Activated CD4-positive, alpha-beta T cell treated with anti-CD3 and anti-CD28 coated beads, Interleukin-2, amount 10 ng/mL, durations not matched to agents 24 days and 14 days (primary cell): Measurements from ENCODE around the gene MAOB. TPM values are rescaled to one million over a fixed set of nuclear protein-coding genes. Genes with fewer than 3 reads are reported as not detected.

ENCODE experiments used
- DNase-seq: peaks from one replicate; pipeline ENCODE4 v3.0.0; 2022
- H3K27ac Mint-ChIP-seq: one replicate; pipeline ENCODE4 v1.8.0; 2022; ENCODE audit warnings: mild to moderate bottlenecking, mixed read lengths
- H3K27me3 Mint-ChIP-seq: one replicate; pipeline ENCODE4 v1.8.0; 2022; ENCODE audit warnings: mixed read lengths
- H3K36me3 Mint-ChIP-seq: one replicate; pipeline ENCODE4 v1.8.0; 2022; ENCODE audit warnings: low read depth, mild to moderate bottlenecking, mixed read lengths
- H3K4me1 Mint-ChIP-seq: one replicate; pipeline ENCODE4 v1.8.0; 2021; ENCODE audit warnings: mixed read lengths
- H3K4me3 Mint-ChIP-seq: one replicate; pipeline ENCODE4 v1.8.0; 2022; ENCODE audit warnings: mild to moderate bottlenecking, moderate library complexity, mixed read lengths
- H3K9me3 Mint-ChIP-seq: one replicate; pipeline ENCODE4 v1.8.0; 2021; ENCODE audit warnings: mixed read lengths
- intact Hi-C: fragments of 100-400 bp; cut with micrococcal nuclease; formaldehyde crosslinking; loops from one replicate; pipeline ENCODE4 v1.15.1; 2023
- total RNA-seq: library from RNA; stranded (reverse); gene quantifications from 2 replicates; pipeline ENCODE4 v1.2.3, GENCODE V29; 2022

The MAOB gene
- total RNA-seq, 1 donor from 2014 or later: not detected

GRCh38 chrX:43785930-43786591, 96.2 kb downstream of the MAOB start:
- intact Hi-C loops: no loop called here
- DNase-seq: no peak
- Mint-ChIP-seq H3K27me3 (no peaks in the 10 kb centered on the region), H3K27ac (no peak overlapping the region), H3K4me1 (no peaks in the 10 kb centered on the region), H3K4me3 (no peak overlapping the region), H3K36me3 (no peaks in the 10 kb centered on the region), H3K9me3 (no peaks in the 10 kb centered on the region)

- intact Hi-C loops: no loop called here
- Mint-ChIP-seq H3K36me3 (no peaks in the 10 kb centered on the region), H3K27ac (no peak overlapping the region), H3K4me1 (no peaks in the 10 kb centered on the region), H3K4me3 (no peak overlapping the region), H3K27me3 (no peaks in the 10 kb centered on the region), H3K9me3 (no peaks in the 10 kb centered on the region)
- no peak for DNase-seq
Measured at GRCh38 chrX:43758044-43758443, 124.2 kb downstream of the MAOB start.

- intact Hi-C loops: no loop called here
- H3K4me1 Mint-ChIP-seq: no peaks in the 10 kb centered on the region
- no peaks in the 10 kb centered on the region for H3K27me3 Mint-ChIP-seq
- no peaks in the 10 kb centered on the region for H3K9me3 Mint-ChIP-seq
- no peak overlapping the region for H3K27ac Mint-ChIP-seq
- DNase-seq: no peak
- H3K36me3 Mint-ChIP-seq: no peaks in the 10 kb centered on the region
- H3K4me3 Mint-ChIP-seq: no peak overlapping the region
Measured at GRCh38 chrX:43756076-43756475, 126.2 kb downstream of the MAOB start.

DNA sequence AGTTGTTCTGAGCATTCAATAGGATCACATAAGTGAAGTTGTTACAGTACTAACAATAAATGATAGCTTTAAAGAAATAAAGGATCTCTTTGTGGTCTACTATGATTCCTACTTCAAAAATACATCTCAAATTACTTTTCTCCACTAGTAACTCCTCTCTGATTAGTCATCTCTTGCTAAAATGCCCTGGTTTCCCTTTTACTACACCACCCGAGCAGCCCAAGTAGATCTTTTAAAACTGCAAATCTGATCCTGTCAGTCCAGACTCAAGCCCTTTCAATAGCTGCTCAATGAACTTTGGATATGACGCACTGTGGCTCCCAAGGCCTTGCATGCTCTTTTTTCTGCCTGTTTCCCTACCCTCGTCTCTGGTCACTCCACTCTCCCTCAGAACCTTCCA, 128.6 kb downstream of the MAOB start:
- no peaks in the 10 kb centered on the region for H3K36me3 Mint-ChIP-seq
- H3K27ac Mint-ChIP-seq: no peak overlapping the region
- H3K4me3 Mint-ChIP-seq: no peak overlapping the region
- peaks cover 2% of the 10 kb centered on the region for H3K4me1 Mint-ChIP-seq
- H3K9me3 Mint-ChIP-seq: no peaks in the 10 kb centered on the region
- intact Hi-C loops: no loop called here
- H3K27me3 Mint-ChIP-seq: no peaks in the 10 kb centered on the region
- no peak for DNase-seq

DNA sequence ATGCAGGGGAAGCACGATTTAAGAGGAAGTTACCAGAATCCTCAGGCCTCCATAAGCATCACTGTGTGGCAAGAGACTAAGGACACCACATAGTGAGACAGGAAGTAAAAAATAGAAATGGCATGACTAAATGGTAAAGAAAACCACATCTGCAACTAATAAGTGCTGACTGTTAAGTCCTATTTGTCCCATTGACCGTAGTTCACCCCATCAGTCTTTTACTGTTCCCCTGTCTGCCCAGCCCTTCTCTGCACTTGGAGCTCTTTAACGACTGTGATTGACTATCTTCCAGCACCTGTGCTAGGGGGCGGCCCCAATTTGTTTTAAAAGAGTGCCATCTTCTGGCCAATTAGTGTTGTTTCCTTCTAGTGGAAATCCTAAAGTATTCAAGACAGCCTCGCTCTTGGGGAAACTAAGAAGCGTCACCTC, 132.0 kb downstream of the MAOB start:
- peak; percentile 74 for DNase-seq
- H3K27me3 Mint-ChIP-seq: no peaks in the 10 kb centered on the region
- no peak overlapping the region for H3K4me3 Mint-ChIP-seq
- H3K27ac Mint-ChIP-seq: no peak overlapping the region
- no peaks in the 10 kb centered on the region for H3K36me3 Mint-ChIP-seq
- intact Hi-C loops: loop anchor here (2.0 kb wide), 1 partner anchor 191 kb away; no protein-coding TSS in a partner anchor
- no peaks in the 10 kb centered on the region for H3K9me3 Mint-ChIP-seq
- peaks cover 2% of the 10 kb centered on the region for H3K4me1 Mint-ChIP-seq

DNA sequence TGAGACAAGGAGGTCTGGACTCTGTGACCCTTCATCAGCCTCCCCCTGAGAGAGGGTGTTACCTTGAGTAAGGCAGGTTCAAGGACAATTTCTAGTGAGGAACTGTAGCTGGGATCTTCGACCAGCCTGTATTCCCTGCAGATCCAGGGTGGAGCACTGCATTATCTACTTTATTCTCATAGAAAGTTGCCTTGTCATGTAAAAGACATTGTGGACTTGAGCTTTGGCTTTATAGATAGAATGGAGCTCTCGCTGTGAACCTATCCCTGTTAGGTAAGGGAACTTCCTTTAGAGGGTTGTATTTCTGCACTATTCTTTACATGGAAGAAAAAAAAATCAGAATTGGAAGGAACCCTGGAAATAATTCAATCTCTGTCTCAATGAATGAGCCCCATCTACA, 134.8 kb downstream of the MAOB start:
- DNase-seq: no peak
- intact Hi-C loops: no loop called here

GRCh38 chrX:43745938-43746721, 136.1 kb downstream of the MAOB start:
- H3K27ac Mint-ChIP-seq: no peak overlapping the region
- peaks cover 2% of the 10 kb centered on the region for H3K4me1 Mint-ChIP-seq
- no peaks in the 10 kb centered on the region for H3K27me3 Mint-ChIP-seq
- intact Hi-C loops: no loop called here
- H3K4me3 Mint-ChIP-seq: no peak overlapping the region
- no peak for DNase-seq
- H3K36me3 Mint-ChIP-seq: no peaks in the 10 kb centered on the region
- H3K9me3 Mint-ChIP-seq: no peaks in the 10 kb centered on the region

More for the DNA sequence above, 134.8 kb downstream of the MAOB start:
- H3K4me3 Mint-ChIP-seq: no peak overlapping the region
- H3K27ac Mint-ChIP-seq: no peak overlapping the region
- no peaks in the 10 kb centered on the region for H3K36me3 Mint-ChIP-seq
- H3K9me3 Mint-ChIP-seq: no peaks in the 10 kb centered on the region
- peaks cover 2% of the 10 kb centered on the region for H3K4me1 Mint-ChIP-seq
- H3K27me3 Mint-ChIP-seq: no peaks in the 10 kb centered on the region

GRCh38 chrX:43744284-43744683, 138.0 kb downstream of the MAOB start:
- Mint-ChIP-seq H3K9me3 (no peaks in the 10 kb centered on the region), H3K4me3 (no peak overlapping the region), H3K27me3 (no peaks in the 10 kb centered on the region), H3K4me1 (no peaks in the 10 kb centered on the region), H3K27ac (no peak overlapping the region), H3K36me3 (no peaks in the 10 kb centered on the region)
- no peak for DNase-seq
- intact Hi-C loops: no loop called here

DNA sequence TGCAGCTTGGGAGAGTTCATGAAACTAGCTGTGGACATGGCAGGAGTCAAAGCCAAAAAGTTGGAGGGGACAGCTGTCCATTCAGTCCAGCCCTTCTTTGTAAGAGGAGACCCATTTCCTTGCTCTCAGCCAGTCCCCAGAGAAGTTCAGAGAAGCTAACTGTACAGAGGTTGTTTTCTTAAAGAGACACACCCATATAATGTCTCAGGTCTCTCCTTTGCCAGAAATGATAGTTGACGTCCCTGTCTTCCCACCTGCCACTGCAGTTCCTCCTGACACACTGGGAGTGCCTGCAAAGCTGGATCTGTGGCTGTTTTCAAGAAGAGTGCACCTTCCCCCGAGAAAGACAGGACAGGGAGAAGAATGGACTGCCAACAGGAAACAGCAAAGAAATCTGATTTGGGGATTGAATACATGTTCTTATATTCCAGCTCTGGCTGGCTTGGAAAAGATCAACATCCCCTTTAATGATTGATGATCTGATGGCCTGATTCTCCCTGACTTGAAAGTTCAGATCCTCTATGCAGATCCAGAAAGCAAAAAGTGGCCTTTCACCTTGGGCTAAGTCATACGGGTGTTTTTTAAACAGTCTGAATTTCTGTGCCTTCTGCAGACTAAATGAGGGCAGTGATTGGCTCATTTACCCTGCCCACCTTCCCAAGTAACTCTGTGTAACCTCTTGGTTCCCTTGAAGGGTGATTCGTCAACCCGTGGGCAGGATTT, 139.0 kb downstream of the MAOB start:
- DNase-seq: no peak
- Mint-ChIP-seq H3K9me3 (no peaks in the 10 kb centered on the region), H3K36me3 (no peaks in the 10 kb centered on the region), H3K4me3 (no peak overlapping the region), H3K27me3 (no peaks in the 10 kb centered on the region), H3K4me1 (no peaks in the 10 kb centered on the region), H3K27ac (no peak overlapping the region)
- intact Hi-C loops: no loop called here

- no peak overlapping the region for H3K27ac Mint-ChIP-seq
- no peaks in the 10 kb centered on the region for H3K36me3 Mint-ChIP-seq
- intact Hi-C loops: no loop called here
- DNase-seq: no peak
- no peaks in the 10 kb centered on the region for H3K27me3 Mint-ChIP-seq
- H3K4me3 Mint-ChIP-seq: no peak overlapping the region
- no peaks in the 10 kb centered on the region for H3K9me3 Mint-ChIP-seq
- H3K4me1 Mint-ChIP-seq: no peaks in the 10 kb centered on the region
Measured at GRCh38 chrX:43741843-43742573, 140.2 kb downstream of the MAOB start.

DNA sequence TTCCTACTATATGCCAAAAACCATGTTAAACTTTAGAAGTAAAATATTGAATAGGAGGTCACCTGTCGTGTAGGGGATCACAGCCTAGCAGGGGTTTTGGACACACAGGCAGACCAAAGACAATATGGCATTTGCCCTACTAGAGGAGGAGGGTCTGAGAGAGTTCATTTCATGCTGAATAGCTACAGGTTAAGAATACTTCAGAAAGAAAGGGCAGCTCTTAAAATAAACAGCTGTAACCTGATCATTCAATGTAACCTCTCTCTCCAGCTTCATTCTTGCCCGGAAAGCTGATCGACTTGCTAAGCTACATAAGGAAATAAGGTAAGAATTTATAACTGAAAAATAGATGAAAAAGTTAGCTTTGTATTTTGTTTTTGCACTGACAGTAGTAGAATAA, 146.3 kb downstream of the MAOB start:
- intact Hi-C loops: no loop called here
- no peak for DNase-seq
- H3K27me3 Mint-ChIP-seq: no peaks in the 10 kb centered on the region
- no peak overlapping the region for H3K27ac Mint-ChIP-seq
- no peak overlapping the region for H3K4me3 Mint-ChIP-seq
- no peaks in the 10 kb centered on the region for H3K9me3 Mint-ChIP-seq
- no peaks in the 10 kb centered on the region for H3K4me1 Mint-ChIP-seq
- H3K36me3 Mint-ChIP-seq: no peaks in the 10 kb centered on the region

DNA sequence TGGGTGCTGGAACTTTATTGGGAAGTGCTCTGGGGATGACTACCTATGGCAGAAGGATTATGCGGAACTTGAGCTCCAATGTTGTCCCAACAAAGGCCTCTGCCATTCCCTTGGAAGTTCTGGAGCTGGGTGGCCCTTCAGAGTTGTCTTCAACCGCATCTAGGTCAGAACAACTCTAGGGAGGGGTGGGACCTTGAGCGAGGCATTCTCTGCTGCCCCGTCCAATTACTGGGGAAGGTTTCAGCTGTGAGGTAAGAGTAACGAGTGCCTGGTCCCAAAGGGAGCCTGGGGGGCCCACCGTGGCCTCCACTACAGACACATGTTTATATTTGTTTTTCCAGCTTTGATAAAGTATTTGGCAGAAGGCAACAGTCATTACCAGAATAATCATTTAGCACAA, 146.7 kb downstream of the MAOB start:
- no peak for DNase-seq
- Mint-ChIP-seq H3K27me3 (no peaks in the 10 kb centered on the region), H3K27ac (no peak overlapping the region), H3K9me3 (no peaks in the 10 kb centered on the region), H3K4me1 (no peaks in the 10 kb centered on the region), H3K4me3 (no peak overlapping the region), H3K36me3 (no peaks in the 10 kb centered on the region)
- intact Hi-C loops: no loop called here

- intact Hi-C loops: no loop called here
- DNase-seq: no peak
- no peaks in the 10 kb centered on the region for H3K4me1 Mint-ChIP-seq
- H3K9me3 Mint-ChIP-seq: no peaks in the 10 kb centered on the region
- no peaks in the 10 kb centered on the region for H3K36me3 Mint-ChIP-seq
- H3K27me3 Mint-ChIP-seq: no peaks in the 10 kb centered on the region
- no peak overlapping the region for H3K4me3 Mint-ChIP-seq
- H3K27ac Mint-ChIP-seq: no peak overlapping the region
Measured at GRCh38 chrX:43734444-43734843, 147.8 kb downstream of the MAOB start.

DNA sequence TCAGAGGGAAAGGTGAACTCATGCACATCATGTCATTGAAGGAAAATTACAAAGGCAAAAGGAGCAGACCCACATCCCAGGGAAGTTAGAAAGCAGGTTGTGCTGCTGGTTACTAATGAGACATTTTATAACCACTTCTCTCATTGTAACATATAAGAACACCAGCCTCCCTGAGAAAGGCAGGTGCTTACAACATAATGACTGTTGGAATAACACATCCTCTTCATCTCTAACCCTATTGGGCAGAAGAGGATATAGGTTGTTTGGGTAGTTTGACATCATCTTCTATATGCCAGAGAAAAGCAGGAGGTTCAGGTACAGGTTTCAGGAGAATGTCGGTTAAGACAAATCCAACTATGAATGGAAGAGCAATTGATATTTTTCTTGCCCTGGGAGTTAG, 148.6 kb downstream of the MAOB start:
- DNase-seq: no peak
- intact Hi-C loops: no loop called here
- Mint-ChIP-seq H3K27ac (no peak overlapping the region), H3K27me3 (no peaks in the 10 kb centered on the region), H3K4me1 (no peaks in the 10 kb centered on the region), H3K9me3 (no peaks in the 10 kb centered on the region), H3K4me3 (no peak overlapping the region), H3K36me3 (no peaks in the 10 kb centered on the region)
